Prostate gland (tissue), 2 donors: ENCODE results near the gene ZDHHC11.
"Not testable (repeated sequence)": the region's sequence is repeated elsewhere in the genome, so short reads cannot be mapped to it uniquely, and the experiment has no call there.

Source experiments
- POLR2AphosphoS5 ChIP-seq: sonication (generic); formaldehyde crosslinking; IDR thresholded peaks from one replicate; pipeline ENCODE4 v1.6.1; 2017; ENCODE audit warnings: antibody characterized with exemption
- TF ChIP-seq, protein P1 (sequence below), 4 experiments: fragments of 200-600 bp in 2 of 4; fragments of 450-650 bp in 2 of 4; sonication (generic) in 2 of 4; IDR thresholded peaks; 1 replicate in 3 of 4; 2 replicates in 1 of 4; pipeline ENCODE4 v1.5.1; 2016 to 2019; ENCODE audit warnings: antibody characterized with exemption in 4 of 4, mild to moderate bottlenecking in 2 of 4, moderate library complexity in 2 of 4

DNA sequence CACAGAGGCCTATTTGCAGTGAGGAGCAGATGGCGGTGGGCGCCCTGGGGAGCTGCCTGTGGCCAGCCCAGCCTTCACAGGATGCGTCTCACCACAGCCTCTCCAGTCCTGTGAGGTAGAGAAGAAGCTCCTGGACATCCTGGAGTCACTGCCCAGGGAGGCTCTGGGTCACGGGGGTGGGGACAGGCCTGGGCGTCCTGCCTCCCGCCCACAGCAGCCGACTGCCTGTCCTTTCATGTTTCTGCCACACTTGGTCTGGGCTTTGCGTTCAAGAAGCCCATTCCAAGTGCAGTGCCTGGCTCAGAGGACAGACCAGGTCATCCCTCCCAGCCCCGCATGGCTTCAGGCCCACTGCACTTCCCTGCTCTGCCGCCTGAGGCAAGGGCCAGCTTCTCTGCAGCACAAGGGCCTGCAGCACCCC, 12.3 kb downstream of the ZDHHC11 start:
- TF ChIP-seq POLR2AphosphoS5: not testable (repeated sequence)
- TF ChIP-seq, protein P1, sequence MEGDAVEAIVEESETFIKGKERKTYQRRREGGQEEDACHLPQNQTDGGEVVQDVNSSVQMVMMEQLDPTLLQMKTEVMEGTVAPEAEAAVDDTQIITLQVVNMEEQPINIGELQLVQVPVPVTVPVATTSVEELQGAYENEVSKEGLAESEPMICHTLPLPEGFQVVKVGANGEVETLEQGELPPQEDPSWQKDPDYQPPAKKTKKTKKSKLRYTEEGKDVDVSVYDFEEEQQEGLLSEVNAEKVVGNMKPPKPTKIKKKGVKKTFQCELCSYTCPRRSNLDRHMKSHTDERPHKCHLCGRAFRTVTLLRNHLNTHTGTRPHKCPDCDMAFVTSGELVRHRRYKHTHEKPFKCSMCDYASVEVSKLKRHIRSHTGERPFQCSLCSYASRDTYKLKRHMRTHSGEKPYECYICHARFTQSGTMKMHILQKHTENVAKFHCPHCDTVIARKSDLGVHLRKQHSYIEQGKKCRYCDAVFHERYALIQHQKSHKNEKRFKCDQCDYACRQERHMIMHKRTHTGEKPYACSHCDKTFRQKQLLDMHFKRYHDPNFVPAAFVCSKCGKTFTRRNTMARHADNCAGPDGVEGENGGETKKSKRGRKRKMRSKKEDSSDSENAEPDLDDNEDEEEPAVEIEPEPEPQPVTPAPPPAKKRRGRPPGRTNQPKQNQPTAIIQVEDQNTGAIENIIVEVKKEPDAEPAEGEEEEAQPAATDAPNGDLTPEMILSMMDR (IDR thresholded peaks at IDR 0.05): not testable (repeated sequence)
